NT2/D1 (cell line): Measurements from ENCODE around the gene SALL3.
"Not testable (repeated sequence)": the region's sequence is repeated elsewhere in the genome, so short reads cannot be mapped to it uniquely, and the experiment has no call there.

Source experiments
- DNase-seq: peaks from one replicate; pipeline ENCODE4 v3.0.0-alpha.2; 2011; ENCODE audit warnings: low read depth, low spot score
- H3K27me3 ChIP-seq: 2 replicates; pipeline ENCODE4 v1.6.0; 2011; ENCODE audit warnings: mild to moderate bottlenecking; ENCODE audit not compliant: insufficient read length, insufficient read depth
- H3K36me3 ChIP-seq: 2 replicates; pipeline ENCODE4 v1.6.1; 2011; ENCODE audit warnings: mild to moderate bottlenecking, low read length, mixed read lengths; ENCODE audit not compliant: insufficient read depth, insufficient read length
- H3K4me1 ChIP-seq: 2 replicates; pipeline ENCODE4 v1.5.1; 2011; ENCODE audit not compliant: insufficient read depth, insufficient read length
- H3K4me3 ChIP-seq: 2 replicates; pipeline ENCODE4 v1.5.1; 2011; ENCODE audit warnings: low read depth; ENCODE audit not compliant: insufficient read length
- H3K9ac ChIP-seq: 2 replicates; pipeline ENCODE4 v1.6.0; 2011; ENCODE audit warnings: low read depth; ENCODE audit not compliant: insufficient read length
- H3K9me3 ChIP-seq: 2 replicates; pipeline ENCODE4 v1.5.1; 2011; ENCODE audit warnings: mild to moderate bottlenecking, low read length; ENCODE audit not compliant: insufficient read depth
- SUZ12 ChIP-seq: IDR thresholded peaks from 2 replicates; pipeline ENCODE4 v1.6.1; 2011; ENCODE audit not compliant: insufficient read length, insufficient read depth; ENCODE audit errors: extremely low read depth
- YY1 ChIP-seq: IDR thresholded peaks from 2 replicates; pipeline ENCODE4 v1.6.1; 2011; ENCODE audit not compliant: insufficient read length, insufficient read depth
- ZNF274 ChIP-seq: IDR thresholded peaks from 2 replicates; pipeline ENCODE4 v1.6.1; 2011; ENCODE audit warnings: mild to moderate bottlenecking, low read depth, low read length

Gene SALL3

GRCh38 chr18:78939105-78939504 lies 40.5 kb upstream of the SALL3 start:
- peaks cover 2% of the 10 kb centered on the region for H3K27me3 ChIP-seq
- no peak for DNase-seq
- TF ChIP-seq YY1 (no peak), ZNF274 (no peak), SUZ12 (no peak)

GRCh38 chr18:78939734-78940494 lies 39.7 kb upstream of the SALL3 start:
- peaks cover 2% of the 10 kb centered on the region for H3K27me3 ChIP-seq
- H3K4me1 ChIP-seq = peaks cover 4% of the 10 kb centered on the region
- TF ChIP-seq SUZ12 = no peak
- TF ChIP-seq ZNF274 = no peak
- no peak for TF ChIP-seq YY1
- H3K36me3 ChIP-seq = no peaks in the 10 kb centered on the region
- H3K9me3 ChIP-seq = peaks cover 23% of the 10 kb centered on the region; the same call in 1 of the 2 replicates
- DNase-seq = no peak
- H3K4me3 ChIP-seq = no peak overlapping the region
- H3K9ac ChIP-seq = no peak overlapping the region

More at GRCh38 chr18:78939105-78939504, 40.5 kb upstream of the SALL3 start:
- Histone ChIP-seq H3K36me3 (no peaks in the 10 kb centered on the region), H3K4me3 (no peak overlapping the region), H3K9ac (no peak overlapping the region), H3K9me3 (peaks cover 20% of the 10 kb centered on the region; the same call in 1 of the 2 replicates), H3K4me1 (peaks cover 10% of the 10 kb centered on the region)

GRCh38 chr18:78942236-78942635 lies 37.4 kb upstream of the SALL3 start:
- peaks cover 23% of the 10 kb centered on the region; the same call in 1 of the 2 replicates for H3K9me3 ChIP-seq
- not testable (repeated sequence) for H3K36me3 ChIP-seq, H3K4me3 ChIP-seq, DNase-seq, H3K4me1 ChIP-seq, H3K9ac ChIP-seq, H3K27me3 ChIP-seq

- H3K9me3 ChIP-seq = peaks cover 23% of the 10 kb centered on the region; the same call in 1 of the 2 replicates
- H3K27me3 ChIP-seq = no peaks in the 10 kb centered on the region
- H3K36me3 ChIP-seq = no peaks in the 10 kb centered on the region
- no peaks in the 10 kb centered on the region for H3K4me1 ChIP-seq
- H3K4me3 ChIP-seq = no peak overlapping the region
- TF ChIP-seq YY1 (no peak), SUZ12 (no peak), ZNF274 (no peak)
- DNase-seq = no peak
- H3K9ac ChIP-seq = no peak overlapping the region
Observed at GRCh38 chr18:78945628-78946027, 34.0 kb upstream of the SALL3 start.

GRCh38 chr18:78947291-78947690 lies 32.3 kb upstream of the SALL3 start:
- H3K9me3 ChIP-seq = peaks cover 29% of the 10 kb centered on the region
- H3K9ac ChIP-seq = no peak overlapping the region
- no peaks in the 10 kb centered on the region for H3K27me3 ChIP-seq
- no peak overlapping the region for H3K4me3 ChIP-seq
- DNase-seq = no peak
- no peaks in the 10 kb centered on the region for H3K4me1 ChIP-seq
- TF ChIP-seq ZNF274 (no peak), SUZ12 (no peak), YY1 (no peak)
- H3K36me3 ChIP-seq = no peaks in the 10 kb centered on the region

GRCh38 chr18:78948221-78948620 lies 31.4 kb upstream of the SALL3 start:
- Histone ChIP-seq H3K4me3 (no peak overlapping the region), H3K36me3 (no peaks in the 10 kb centered on the region), H3K9ac (no peak overlapping the region), H3K27me3 (no peaks in the 10 kb centered on the region), H3K4me1 (no peaks in the 10 kb centered on the region), H3K9me3 (peaks cover 22% of the 10 kb centered on the region)
- no peak for DNase-seq
- TF ChIP-seq ZNF274 = no peak
- TF ChIP-seq SUZ12 = no peak
- no peak for TF ChIP-seq YY1

GRCh38 chr18:78948707-78949106 lies 30.9 kb upstream of the SALL3 start:
- TF ChIP-seq ZNF274 (no peak), YY1 (no peak), SUZ12 (no peak)
- Histone ChIP-seq H3K4me1 (no peaks in the 10 kb centered on the region), H3K9ac (no peak overlapping the region), H3K36me3 (no peaks in the 10 kb centered on the region), H3K4me3 (no peak overlapping the region), H3K27me3 (no peaks in the 10 kb centered on the region), H3K9me3 (peaks cover 17% of the 10 kb centered on the region)
- DNase-seq = no peak

GRCh38 chr18:78949216-78949615 lies 30.4 kb upstream of the SALL3 start:
- Histone ChIP-seq H3K4me3 (no peak overlapping the region), H3K9ac (no peak overlapping the region), H3K36me3 (no peaks in the 10 kb centered on the region), H3K27me3 (no peaks in the 10 kb centered on the region), H3K9me3 (peaks cover 12% of the 10 kb centered on the region), H3K4me1 (no peaks in the 10 kb centered on the region)
- DNase-seq = no peak
- TF ChIP-seq YY1 (no peak), ZNF274 (no peak), SUZ12 (no peak)
